MM.1S (cell line): ENCODE data around the gene STYK1.

ENCODE experiments used
- DNase-seq: peaks from one replicate; pipeline ENCODE4 v3.0.0-alpha.2; 2015
- H2AFZ ChIP-seq: fragments of 300-600 bp; sonication (generic); 2 replicates; pipeline ENCODE4 v1.6.0; 2016; ENCODE audit warnings: antibody characterized with exemption, low read length
- H3F3A ChIP-seq: fragments of 300-600 bp; sonication (generic); 2 replicates; pipeline ENCODE4 v1.6.1; 2016; ENCODE audit warnings: mild to moderate bottlenecking, antibody characterized with exemption, low read length, moderate library complexity, mixed read lengths; ENCODE audit not compliant: insufficient read depth
- H3K27ac ChIP-seq: fragments of 300-600 bp; sonication (generic); 2 replicates; pipeline ENCODE4 v1.5.1; 2016; ENCODE audit warnings: mild to moderate bottlenecking, low read length
- H3K27me3 ChIP-seq: fragments of 300-600 bp; sonication (generic); replicated peaks from 2 replicates; pipeline ENCODE4 v1.6.0; 2016; ENCODE audit warnings: low read length; ENCODE audit not compliant: insufficient read depth
- H3K36me3 ChIP-seq: fragments of 300-600 bp; sonication (generic); replicated peaks from 2 replicates; pipeline ENCODE4 v1.6.1; 2016; ENCODE audit warnings: mild to moderate bottlenecking, low read length, mixed read lengths; ENCODE audit not compliant: insufficient read depth
- H3K4me1 ChIP-seq: fragments of 300-600 bp; sonication (generic); 2 replicates; pipeline ENCODE4 v1.6.1; 2016; ENCODE audit warnings: low read length, mixed read lengths
- H3K4me2 ChIP-seq: fragments of 300-600 bp; sonication (generic); 2 replicates; pipeline ENCODE4 v1.6.0; 2016; ENCODE audit warnings: low read depth, low read length
- H3K4me3 ChIP-seq: fragments of 300-600 bp; sonication (generic); 2 replicates; pipeline ENCODE4 v1.5.1; 2016; ENCODE audit warnings: low read length, mixed read lengths
- H3K79me2 ChIP-seq: fragments of 300-600 bp; sonication (generic); 2 replicates; pipeline ENCODE4 v1.6.1; 2016; ENCODE audit warnings: mixed run types, low read length, mixed read lengths
- H3K9ac ChIP-seq: fragments of 300-600 bp; sonication (generic); 2 replicates; pipeline ENCODE4 v1.6.1; 2016; ENCODE audit warnings: low read length, mixed read lengths
- H3K9me2 ChIP-seq: fragments of 300-600 bp; sonication (generic); replicated peaks from 2 replicates; pipeline ENCODE4 v1.6.1; 2016; ENCODE audit warnings: mild to moderate bottlenecking, low read length, mixed read lengths; ENCODE audit not compliant: insufficient read depth
- H3K9me3 ChIP-seq: fragments of 300-600 bp; sonication (generic); replicated peaks from 2 replicates; pipeline ENCODE4 v1.6.1; 2016; ENCODE audit warnings: mild to moderate bottlenecking, low read length, mixed read lengths; ENCODE audit not compliant: insufficient read depth
- H4K20me1 ChIP-seq: fragments of 300-600 bp; sonication (generic); 2 replicates; pipeline ENCODE4 v1.6.1; 2016; ENCODE audit warnings: mild to moderate bottlenecking, low read length, moderate library complexity, mixed read lengths; ENCODE audit not compliant: insufficient read depth
- EZH2 ChIP-seq: fragments of 300-600 bp; sonication (generic); optimal IDR thresholded peaks from 2 replicates; pipeline ENCODE3; 2017; ENCODE audit warnings: low read depth, mild to moderate bottlenecking, antibody characterized with exemption, low read length, mixed read lengths
- EZH2phosphoT487 ChIP-seq: fragments of 300-600 bp; sonication (generic); IDR thresholded peaks from 2 replicates; pipeline ENCODE4 v1.6.1; 2018; ENCODE audit warnings: antibody characterized with exemption, low read length
- TF ChIP-seq, protein P1 (sequence below): fragments of 300-600 bp; sonication (generic); IDR thresholded peaks from 2 replicates; pipeline ENCODE4 v1.5.1; 2016; ENCODE audit warnings: antibody characterized with exemption, low read length, mixed read lengths

STYK1 gene

DNA sequence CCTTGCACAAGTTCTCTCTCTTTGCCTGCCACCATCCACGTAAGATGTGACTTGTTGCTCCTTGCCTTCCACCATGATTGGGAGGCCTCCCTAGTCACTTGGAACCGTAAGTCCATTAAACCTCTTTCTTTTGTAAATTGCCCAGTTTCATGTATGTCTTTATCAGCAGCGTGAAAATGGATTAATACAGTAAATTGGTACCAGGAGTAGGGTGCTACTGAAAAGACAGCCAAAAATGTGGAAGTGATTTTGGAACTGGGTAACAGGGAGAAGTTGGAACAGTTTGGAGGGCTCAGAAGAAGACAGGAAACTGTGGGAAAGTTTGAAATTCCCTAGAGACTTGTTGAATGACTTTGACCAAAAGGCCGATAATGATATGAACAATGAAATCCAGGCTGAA is 27.9 kb downstream of the STYK1 start:
- Histone ChIP-seq H3K27me3 (no peaks in the 10 kb centered on the region), H3F3A (no peaks in the 10 kb centered on the region), H4K20me1 (no peaks in the 10 kb centered on the region), H3K36me3 (no peaks in the 10 kb centered on the region), H3K27ac (no peak overlapping the region), H3K79me2 (no peaks in the 10 kb centered on the region), H3K9me2 (no peaks in the 10 kb centered on the region), H3K4me1 (no peaks in the 10 kb centered on the region), H3K9me3 (no peaks in the 10 kb centered on the region), H3K9ac (no peak overlapping the region), H3K4me3 (no peak overlapping the region), H3K4me2 (no peak overlapping the region), H2AFZ (no peak overlapping the region)
- TF ChIP-seq, protein P1, sequence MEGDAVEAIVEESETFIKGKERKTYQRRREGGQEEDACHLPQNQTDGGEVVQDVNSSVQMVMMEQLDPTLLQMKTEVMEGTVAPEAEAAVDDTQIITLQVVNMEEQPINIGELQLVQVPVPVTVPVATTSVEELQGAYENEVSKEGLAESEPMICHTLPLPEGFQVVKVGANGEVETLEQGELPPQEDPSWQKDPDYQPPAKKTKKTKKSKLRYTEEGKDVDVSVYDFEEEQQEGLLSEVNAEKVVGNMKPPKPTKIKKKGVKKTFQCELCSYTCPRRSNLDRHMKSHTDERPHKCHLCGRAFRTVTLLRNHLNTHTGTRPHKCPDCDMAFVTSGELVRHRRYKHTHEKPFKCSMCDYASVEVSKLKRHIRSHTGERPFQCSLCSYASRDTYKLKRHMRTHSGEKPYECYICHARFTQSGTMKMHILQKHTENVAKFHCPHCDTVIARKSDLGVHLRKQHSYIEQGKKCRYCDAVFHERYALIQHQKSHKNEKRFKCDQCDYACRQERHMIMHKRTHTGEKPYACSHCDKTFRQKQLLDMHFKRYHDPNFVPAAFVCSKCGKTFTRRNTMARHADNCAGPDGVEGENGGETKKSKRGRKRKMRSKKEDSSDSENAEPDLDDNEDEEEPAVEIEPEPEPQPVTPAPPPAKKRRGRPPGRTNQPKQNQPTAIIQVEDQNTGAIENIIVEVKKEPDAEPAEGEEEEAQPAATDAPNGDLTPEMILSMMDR: no peak
- TF ChIP-seq EZH2: no peak
- no peak for TF ChIP-seq EZH2phosphoT487
- no peak for DNase-seq

DNA sequence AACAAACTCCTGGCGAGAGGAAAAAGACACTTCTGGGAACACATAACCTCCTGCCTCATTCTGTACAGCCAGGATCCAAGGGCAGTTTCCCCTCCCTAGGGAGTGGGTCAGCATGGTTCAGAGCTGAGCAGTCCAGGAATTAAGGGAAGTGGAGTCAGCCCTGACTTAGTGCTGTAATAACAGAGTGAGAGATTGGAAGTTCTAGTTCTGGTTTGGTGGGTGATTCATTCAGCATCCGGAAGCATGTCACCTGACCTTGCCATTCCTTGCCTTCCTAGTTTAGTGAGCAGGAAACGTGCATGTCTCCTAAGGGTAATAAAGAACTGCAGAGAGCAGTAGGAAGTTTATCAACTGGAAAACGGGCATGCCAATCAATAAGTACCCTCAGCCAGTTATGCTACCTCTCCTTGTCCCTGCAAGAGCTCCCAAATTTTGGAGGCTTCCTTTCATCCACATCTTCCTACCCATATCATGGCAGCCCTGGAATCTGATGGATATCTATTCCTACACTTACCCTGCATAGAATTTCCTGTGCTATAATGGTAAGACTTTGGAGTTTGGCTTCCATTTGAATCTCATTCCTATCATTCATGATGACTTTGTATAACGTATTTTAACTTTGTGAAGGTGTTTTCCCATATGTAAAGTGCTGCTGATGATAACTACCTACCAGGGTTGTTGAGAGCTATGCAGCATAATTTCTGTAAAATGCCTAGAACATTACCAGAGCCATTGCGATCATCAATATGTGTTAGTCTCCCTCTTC is 31.9 kb downstream of the STYK1 start:
- Histone ChIP-seq H3K79me2 (no peaks in the 10 kb centered on the region), H3K9me3 (no peaks in the 10 kb centered on the region), H4K20me1 (no peaks in the 10 kb centered on the region), H3K9ac (no peak overlapping the region), H3K4me3 (no peak overlapping the region), H3K27me3 (no peaks in the 10 kb centered on the region), H2AFZ (no peak overlapping the region), H3K9me2 (no peaks in the 10 kb centered on the region), H3K4me2 (no peak overlapping the region), H3F3A (no peaks in the 10 kb centered on the region), H3K36me3 (no peaks in the 10 kb centered on the region), H3K4me1 (no peaks in the 10 kb centered on the region), H3K27ac (no peak overlapping the region)
- TF ChIP-seq EZH2phosphoT487: no peak
- no peak for TF ChIP-seq EZH2
- TF ChIP-seq, protein P1: no peak
- no peak for DNase-seq

DNA sequence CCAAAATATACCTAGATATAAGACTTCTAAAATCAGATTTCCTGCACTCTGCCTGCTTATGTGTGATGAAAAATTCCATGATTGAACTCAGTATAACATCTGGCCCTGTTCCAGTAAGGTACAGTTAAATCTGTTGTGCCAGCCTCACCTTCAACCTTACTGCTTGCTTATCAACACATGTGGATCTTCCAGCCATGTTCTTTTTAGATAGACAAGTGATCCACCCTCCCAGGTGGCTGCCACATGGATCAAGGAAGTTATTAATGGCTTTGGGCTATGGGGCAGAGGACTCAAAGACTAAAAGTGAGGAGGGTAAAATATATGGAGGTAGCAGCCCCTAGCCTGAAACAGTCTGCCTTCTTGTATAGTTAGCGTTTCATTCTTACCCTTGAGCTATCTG is 35.1 kb downstream of the STYK1 start:
- no peak overlapping the region for H2AFZ ChIP-seq
- no peak overlapping the region for H3K9ac ChIP-seq
- no peaks in the 10 kb centered on the region for H3K4me1 ChIP-seq
- no peaks in the 10 kb centered on the region for H3K9me2 ChIP-seq
- H3F3A ChIP-seq: no peaks in the 10 kb centered on the region
- H3K27ac ChIP-seq: no peak overlapping the region
- no peaks in the 10 kb centered on the region for H3K9me3 ChIP-seq
- no peak overlapping the region for H3K4me3 ChIP-seq
- no peak overlapping the region for H3K4me2 ChIP-seq
- no peak for DNase-seq
- TF ChIP-seq EZH2phosphoT487 (no peak), EZH2 (no peak)
- TF ChIP-seq, protein P1: no peak
- no peaks in the 10 kb centered on the region for H4K20me1 ChIP-seq
- H3K27me3 ChIP-seq: no peaks in the 10 kb centered on the region
- H3K79me2 ChIP-seq: no peaks in the 10 kb centered on the region
- no peaks in the 10 kb centered on the region for H3K36me3 ChIP-seq
